GM12878 (cell line): ENCODE data around the gene OGFR. TPM values are rescaled to one million over a fixed set of nuclear protein-coding genes. Genes with fewer than 3 reads are reported as not detected.

ENCODE experiments used
- BACH1 ChIP-seq: fragments of 450-650 bp; IDR thresholded peaks from 2 replicates; pipeline ENCODE4 v1.6.1; 2017; ENCODE audit warnings: mild to moderate bottlenecking, borderline replicate concordance
- E2F8 ChIP-seq: fragments of 450-650 bp; IDR thresholded peaks from 2 replicates; pipeline ENCODE4 v1.6.1; 2018; ENCODE audit warnings: mild to moderate bottlenecking, low read depth, moderate library complexity; ENCODE audit not compliant: partially characterized antibody
- HDAC2 ChIP-seq: fragments of 200-600 bp; sonication (generic); IDR thresholded peaks from 2 replicates; pipeline ENCODE4 v1.6.1; 2017
- MXI1 ChIP-seq: fragments of 150-350 bp; IDR thresholded peaks from 2 replicates; pipeline ENCODE4 v1.6.1; 2011; ENCODE audit warnings: low read depth, mild to moderate bottlenecking, inconsistent platforms, low read length, improper control_type of control experiment
- TAF1 ChIP-seq: IDR thresholded peaks from 2 replicates; pipeline ENCODE4 v1.6.1; 2011; ENCODE audit warnings: mild to moderate bottlenecking, low read depth, low read length, borderline replicate concordance
- USF2 ChIP-seq: IDR thresholded peaks from 2 replicates; pipeline ENCODE4 v1.6.1; 2011; ENCODE audit warnings: low read depth, low read length, improper control_type of control experiment, borderline replicate concordance
- ZBTB11 ChIP-seq: fragments of 450-650 bp; formaldehyde crosslinking; IDR thresholded peaks from 2 replicates; pipeline ENCODE4 v1.5.0; 2022; ENCODE audit warnings: mild to moderate bottlenecking, missing genetic modification characterization
- ZBTB33 ChIP-seq: fragments of 450-650 bp; IDR thresholded peaks from 2 replicates; pipeline ENCODE4 v1.6.1; 2017; ENCODE audit warnings: mild to moderate bottlenecking
- polyA plus RNA-seq, 11 experiments: library from polyadenylated mRNA; depleted of rRNA in 4 of 11; unstranded in 6 of 11; stranded (reverse) in 5 of 11; fragments of >200 nt; fragmentation: Nextera tagmentation in 4 of 11; fragmentation: Illumina TruSeq in 1 of 11; extraction: Ambion mirVana in 4 of 11; extraction: Trizol in 1 of 11; gene quantifications; 1 replicate in 1 of 11; 2 replicates in 10 of 11; pipeline versions ENCODE4 v1.2.1 to v1.2.3, GENCODE V29; 2011 to 2016; ENCODE audit warnings: inconsistent platforms in 2 of 11, missing spikeins in 2 of 11, low read depth in 1 of 11
- total RNA-seq, 4 experiments: library from RNA; depleted of rRNA in 3 of 4; stranded (reverse); fragments of >200 nt in 3 of 4; fragmentation: Illumina TruSeq in 1 of 4; extraction: Trizol in 1 of 4; gene quantifications; 2 replicates each; pipeline versions ENCODE4 v1.2.1 to v1.2.3, GENCODE V29; 2013 to 2021

The OGFR gene
- total and polyA plus RNA-seq, 10 of the 15 experiments (the other 5 are each of a cell fraction or from before 2014, with no cell fraction given), result 0.72 to 62.1 (median 27.3) TPM

- no peak for TF ChIP-seq ZBTB33
- TF ChIP-seq BACH1, result no peak
- no peak for TF ChIP-seq MXI1
- no peak for TF ChIP-seq USF2
- TF ChIP-seq E2F8, result no peak
- TF ChIP-seq HDAC2, result no peak
- TF ChIP-seq TAF1, result no peak
- no peak for TF ChIP-seq ZBTB11 (CRISPR knock-in tag)
Observed at GRCh38 chr20:62834967-62835730, 30.5 kb downstream of the OGFR start (continued).
